ENCODE measurements around the gene USP17L22. TPM values are rescaled to one million over a fixed set of nuclear protein-coding genes. Genes with fewer than 3 reads are reported as not detected.
A peak's percentile ranks its signal among the peaks of the same experiment; 100 is the strongest.
"Not testable (repeated sequence)": the region's sequence is repeated elsewhere in the genome, so short reads cannot be mapped to it uniquely, and the experiment has no call there.

Gene USP17L22, protein sequence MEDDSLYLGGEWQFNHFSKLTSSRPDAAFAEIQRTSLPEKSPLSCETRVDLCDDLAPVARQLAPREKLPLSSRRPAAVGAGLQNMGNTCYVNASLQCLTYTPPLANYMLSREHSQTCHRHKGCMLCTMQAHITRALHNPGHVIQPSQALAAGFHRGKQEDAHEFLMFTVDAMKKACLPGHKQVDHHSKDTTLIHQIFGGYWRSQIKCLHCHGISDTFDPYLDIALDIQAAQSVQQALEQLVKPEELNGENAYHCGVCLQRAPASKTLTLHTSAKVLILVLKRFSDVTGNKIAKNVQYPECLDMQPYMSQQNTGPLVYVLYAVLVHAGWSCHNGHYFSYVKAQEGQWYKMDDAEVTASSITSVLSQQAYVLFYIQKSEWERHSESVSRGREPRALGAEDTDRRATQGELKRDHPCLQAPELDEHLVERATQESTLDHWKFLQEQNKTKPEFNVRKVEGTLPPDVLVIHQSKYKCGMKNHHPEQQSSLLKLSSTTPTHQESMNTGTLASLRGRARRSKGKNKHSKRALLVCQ
- not detected in 3 replicates for total RNA-seq
- long read RNA-seq = 0 reads

DNA sequence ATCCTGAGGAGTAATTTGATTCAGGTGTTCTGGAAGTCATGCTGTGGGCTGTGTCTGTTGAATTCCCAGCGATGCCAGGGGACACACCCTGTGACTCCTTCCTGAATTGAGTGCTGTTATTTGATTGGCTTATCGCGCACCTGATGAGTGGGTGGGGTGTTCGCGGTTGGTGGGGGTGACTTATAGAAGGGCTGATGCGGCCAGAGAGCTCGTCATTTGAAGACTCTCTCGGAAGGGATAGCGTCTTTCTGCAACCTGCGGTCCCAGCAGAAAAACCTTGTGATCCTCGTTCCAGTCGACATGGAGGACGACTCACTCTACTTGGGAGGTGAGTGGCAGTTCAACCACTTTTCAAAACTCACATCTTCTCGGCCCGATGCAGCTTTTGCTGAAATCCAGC is at the start of gene USP17L22:
Gene USP17L22 (plus strand): TSS at position 301 of the 400 bp plus-strand sequence. CDS start 0 bp downstream, at position 301.
- not testable (repeated sequence) for H3K27ac Mint-ChIP-seq (ENCODE audit: unreplicated experiment); H3K4me3 Mint-ChIP-seq (ENCODE audit: unreplicated experiment); H3K27me3 Mint-ChIP-seq (ENCODE audit: low read depth); H3K9me3 Mint-ChIP-seq (ENCODE audit: low read depth); H3K36me3 Mint-ChIP-seq (ENCODE audit: low read depth); DNase-seq (ENCODE audit: low spot score); H3K4me1 Mint-ChIP-seq (ENCODE audit: low read depth)

DNA sequence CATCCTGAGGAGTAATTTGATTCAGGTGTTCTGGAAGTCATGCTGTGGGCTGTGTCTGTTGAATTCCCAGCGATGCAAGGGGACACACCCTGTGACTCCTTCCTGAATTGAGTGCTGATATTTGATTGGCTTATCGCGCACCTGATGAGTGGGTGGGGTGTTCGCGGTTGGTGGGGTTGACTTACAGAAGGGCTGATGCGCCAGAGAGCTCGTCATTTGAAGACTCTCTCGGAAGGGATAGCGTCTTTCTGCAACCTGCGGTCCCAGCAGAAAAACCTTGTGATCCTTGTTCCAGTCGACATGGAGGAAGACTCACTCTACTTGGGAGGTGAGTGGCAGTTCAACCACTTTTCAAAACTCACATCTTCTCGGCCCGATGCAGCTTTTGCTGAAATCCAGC is 47.6 kb upstream of the USP17L22 start, which contains the start of gene USP17L12:
Gene USP17L12 (plus strand): TSS at position 301 of the 400 bp plus-strand sequence. CDS start 0 bp downstream, at position 301.
- H3K27ac Mint-ChIP-seq (ENCODE audit: unreplicated experiment); H3K27me3 Mint-ChIP-seq (ENCODE audit: low read depth); H3K9me3 Mint-ChIP-seq (ENCODE audit: low read depth); H3K4me1 Mint-ChIP-seq (ENCODE audit: low read depth); H3K36me3 Mint-ChIP-seq (ENCODE audit: low read depth); H3K4me3 Mint-ChIP-seq (ENCODE audit: unreplicated experiment); DNase-seq (ENCODE audit: low spot score): not testable (repeated sequence)

DNA sequence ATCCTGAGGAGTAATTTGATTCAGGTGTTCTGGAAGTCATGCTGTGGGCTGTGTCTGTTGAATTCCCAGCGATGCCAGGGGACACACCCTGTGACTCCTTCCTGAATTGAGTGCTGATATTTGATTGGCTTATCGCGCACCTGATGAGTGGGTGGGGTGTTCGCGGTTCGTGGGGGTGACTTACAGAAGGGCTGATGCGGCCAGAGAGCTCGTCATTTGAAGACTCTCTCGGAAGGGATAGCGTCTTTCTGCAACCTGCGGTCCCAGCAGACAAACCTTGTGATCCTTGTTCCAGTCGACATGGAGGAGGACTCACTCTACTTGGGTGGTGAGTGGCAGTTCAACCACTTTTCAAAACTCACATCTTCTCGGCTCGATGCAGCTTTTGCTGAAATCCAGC is 42.8 kb upstream of the USP17L22 start, which contains the start of gene USP17L13:
Gene USP17L13 (plus strand): TSS at position 301 of the 400 bp plus-strand sequence. CDS start 0 bp downstream, at position 301.
- not testable (repeated sequence) for H3K36me3 Mint-ChIP-seq (ENCODE audit: low read depth); H3K4me1 Mint-ChIP-seq (ENCODE audit: low read depth); H3K27ac Mint-ChIP-seq (ENCODE audit: unreplicated experiment); H3K4me3 Mint-ChIP-seq (ENCODE audit: unreplicated experiment); H3K9me3 Mint-ChIP-seq (ENCODE audit: low read depth); H3K27me3 Mint-ChIP-seq (ENCODE audit: low read depth); DNase-seq (ENCODE audit: low spot score)

DNA sequence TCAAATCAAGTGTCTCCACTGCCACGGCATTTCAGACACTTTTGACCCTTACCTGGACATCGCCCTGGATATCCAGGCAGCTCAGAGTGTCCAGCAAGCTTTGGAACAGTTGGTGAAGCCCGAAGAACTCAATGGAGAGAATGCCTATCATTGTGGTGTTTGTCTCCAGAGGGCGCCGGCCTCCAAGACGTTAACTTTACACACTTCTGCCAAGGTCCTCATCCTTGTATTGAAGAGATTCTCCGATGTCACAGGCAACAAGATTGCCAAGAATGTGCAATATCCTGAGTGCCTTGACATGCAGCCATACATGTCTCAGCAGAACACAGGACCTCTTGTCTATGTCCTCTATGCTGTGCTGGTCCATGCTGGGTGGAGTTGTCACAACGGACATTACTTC is 37.2 kb upstream of the USP17L22 start:
- not testable (repeated sequence) for H3K4me3 Mint-ChIP-seq (ENCODE audit: unreplicated experiment); H3K27ac Mint-ChIP-seq (ENCODE audit: unreplicated experiment); H3K4me1 Mint-ChIP-seq (ENCODE audit: low read depth); H3K36me3 Mint-ChIP-seq (ENCODE audit: low read depth); H3K27me3 Mint-ChIP-seq (ENCODE audit: low read depth); H3K9me3 Mint-ChIP-seq (ENCODE audit: low read depth)
- DNase-seq (ENCODE audit: low spot score) = peak; percentile 69

DNA sequence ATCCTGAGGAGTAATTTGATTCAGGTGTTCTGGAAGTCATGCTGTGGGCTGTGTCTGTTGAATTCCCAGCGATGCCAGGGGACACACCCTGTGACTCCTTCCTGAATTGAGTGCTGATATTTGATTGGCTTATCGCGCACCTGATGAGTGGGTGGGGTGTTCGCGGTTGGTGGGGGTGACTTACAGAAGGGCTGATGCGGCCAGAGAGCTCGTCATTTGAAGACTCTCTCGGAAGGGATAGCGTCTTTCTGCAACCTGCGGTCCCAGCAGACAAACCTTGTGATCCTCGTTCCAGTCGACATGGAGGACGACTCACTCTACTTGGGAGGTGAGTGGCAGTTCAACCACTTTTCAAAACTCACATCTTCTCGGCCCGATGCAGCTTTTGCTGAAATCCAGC is 33.3 kb upstream of the USP17L22 start, which contains the start of gene USP17L15:
Gene USP17L15 (plus strand): TSS at position 301 of the 400 bp plus-strand sequence. CDS start 0 bp downstream, at position 301.
- H3K36me3 Mint-ChIP-seq (ENCODE audit: low read depth); H3K4me1 Mint-ChIP-seq (ENCODE audit: low read depth); H3K4me3 Mint-ChIP-seq (ENCODE audit: unreplicated experiment); H3K9me3 Mint-ChIP-seq (ENCODE audit: low read depth); H3K27ac Mint-ChIP-seq (ENCODE audit: unreplicated experiment); DNase-seq (ENCODE audit: low spot score); H3K27me3 Mint-ChIP-seq (ENCODE audit: low read depth): not testable (repeated sequence)

DNA sequence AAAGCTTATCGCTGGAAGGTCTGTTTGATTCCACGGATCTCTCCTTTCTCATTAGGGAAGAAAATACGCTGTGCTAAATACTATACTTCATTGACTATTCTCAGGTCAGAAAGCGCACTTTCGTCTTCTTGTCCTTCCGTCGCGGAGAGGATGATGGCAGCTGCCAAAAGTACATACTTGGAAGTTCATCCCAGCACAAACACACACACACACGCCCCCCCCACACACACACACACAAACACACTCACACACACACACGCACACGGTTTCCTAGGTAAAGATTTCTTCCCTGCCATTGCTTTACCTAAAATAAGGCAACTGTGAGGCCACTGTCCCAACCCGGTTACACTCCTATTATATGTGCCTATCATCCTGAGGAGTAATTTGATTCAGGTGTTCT is 29.0 kb upstream of the USP17L22 start:
- not testable (repeated sequence) for H3K27ac Mint-ChIP-seq (ENCODE audit: unreplicated experiment); H3K27me3 Mint-ChIP-seq (ENCODE audit: low read depth); H3K9me3 Mint-ChIP-seq (ENCODE audit: low read depth); H3K4me1 Mint-ChIP-seq (ENCODE audit: low read depth); H3K4me3 Mint-ChIP-seq (ENCODE audit: unreplicated experiment); H3K36me3 Mint-ChIP-seq (ENCODE audit: low read depth)
- peak; percentile 36 for DNase-seq (ENCODE audit: low spot score)

DNA sequence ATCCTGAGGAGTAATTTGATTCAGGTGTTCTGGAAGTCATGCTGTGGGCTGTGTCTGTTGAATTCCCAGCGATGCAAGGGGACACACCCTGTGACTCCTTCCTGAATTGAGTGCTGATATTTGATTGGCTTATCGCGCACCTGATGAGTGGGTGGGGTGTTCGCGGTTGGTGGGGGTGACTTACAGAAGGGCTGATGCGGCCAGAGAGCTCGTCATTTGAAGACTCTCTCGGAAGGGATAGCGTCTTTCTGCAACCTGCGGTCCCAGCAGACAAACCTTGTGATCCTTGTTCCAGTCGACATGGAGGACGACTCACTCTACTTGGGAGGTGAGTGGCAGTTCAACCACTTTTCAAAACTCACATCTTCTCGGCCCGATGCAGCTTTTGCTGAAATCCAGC is 23.8 kb upstream of the USP17L22 start, which contains the start of gene USP17L17:
Gene USP17L17 (plus strand): TSS at position 301 of the 400 bp plus-strand sequence. CDS start 0 bp downstream, at position 301.
- H3K27me3 Mint-ChIP-seq (ENCODE audit: low read depth); H3K27ac Mint-ChIP-seq (ENCODE audit: unreplicated experiment): not testable (repeated sequence)

DNA sequence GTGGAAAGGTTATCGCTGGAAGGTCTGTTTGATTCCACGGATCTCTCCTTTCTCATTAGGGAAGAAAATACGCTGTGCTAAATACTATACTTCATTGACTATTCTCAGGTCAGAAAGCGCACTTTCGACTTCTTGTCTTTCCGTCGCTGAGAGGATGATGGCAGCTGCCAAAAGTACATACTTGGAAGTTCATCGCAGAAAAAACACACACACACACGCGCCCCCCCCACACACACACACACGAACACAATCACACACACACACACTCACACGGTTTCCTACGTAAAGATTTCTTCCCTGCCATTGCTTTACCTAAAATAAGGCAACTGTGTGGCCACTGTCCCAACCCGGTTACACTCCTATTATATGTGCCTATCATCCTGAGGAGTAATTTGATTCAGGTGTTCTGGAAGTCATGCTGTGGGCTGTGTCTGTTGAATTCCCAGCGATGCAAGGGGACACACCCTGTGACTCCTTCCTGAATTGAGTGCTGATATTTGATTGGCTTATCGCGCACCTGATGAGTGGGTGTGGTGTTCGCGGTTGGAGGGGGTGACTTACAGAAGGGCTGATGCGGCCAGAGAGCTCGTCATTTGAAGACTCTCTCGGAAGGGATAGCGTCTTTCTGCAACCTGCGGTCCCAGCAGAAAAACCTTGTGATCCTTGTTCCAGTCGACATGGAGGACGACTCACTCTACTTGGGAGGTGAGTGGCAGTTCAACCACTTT is 19.3 kb upstream of the USP17L22 start, which contains the start of gene USP17L18:
Gene USP17L18 (plus strand): TSS at position 678 of the 728 bp plus-strand sequence. CDS start 0 bp downstream, at position 678.
- not testable (repeated sequence) for H3K27ac Mint-ChIP-seq (ENCODE audit: unreplicated experiment); H3K27me3 Mint-ChIP-seq (ENCODE audit: low read depth); H3K36me3 Mint-ChIP-seq (ENCODE audit: low read depth); H3K4me1 Mint-ChIP-seq (ENCODE audit: low read depth); H3K9me3 Mint-ChIP-seq (ENCODE audit: low read depth); H3K4me3 Mint-ChIP-seq (ENCODE audit: unreplicated experiment)
- peak; percentile 71 for DNase-seq (ENCODE audit: low spot score)

More for the DNA sequence above, 23.8 kb upstream of the USP17L22 start, which contains the start of gene USP17L17:
- H3K36me3 Mint-ChIP-seq (ENCODE audit: low read depth); H3K9me3 Mint-ChIP-seq (ENCODE audit: low read depth); DNase-seq (ENCODE audit: low spot score); H3K4me3 Mint-ChIP-seq (ENCODE audit: unreplicated experiment); H3K4me1 Mint-ChIP-seq (ENCODE audit: low read depth): not testable (repeated sequence)

DNA sequence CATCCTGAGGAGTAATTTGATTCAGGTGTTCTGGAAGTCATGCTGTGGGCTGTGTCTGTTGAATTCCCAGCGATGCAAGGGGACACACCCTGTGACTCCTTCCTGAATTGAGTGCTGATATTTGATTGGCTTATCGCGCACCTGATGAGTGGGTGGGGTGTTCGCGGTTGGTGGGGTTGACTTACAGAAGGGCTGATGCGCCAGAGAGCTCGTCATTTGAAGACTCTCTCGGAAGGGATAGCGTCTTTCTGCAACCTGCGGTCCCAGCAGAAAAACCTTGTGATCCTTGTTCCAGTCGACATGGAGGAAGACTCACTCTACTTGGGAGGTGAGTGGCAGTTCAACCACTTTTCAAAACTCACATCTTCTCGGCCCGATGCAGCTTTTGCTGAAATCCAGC is 14.3 kb upstream of the USP17L22 start, which contains the start of gene USP17L19:
Gene USP17L19 (plus strand): TSS at position 301 of the 400 bp plus-strand sequence. CDS start 0 bp downstream, at position 301.
- H3K4me3 Mint-ChIP-seq (ENCODE audit: unreplicated experiment); H3K4me1 Mint-ChIP-seq (ENCODE audit: low read depth); DNase-seq (ENCODE audit: low spot score); H3K27me3 Mint-ChIP-seq (ENCODE audit: low read depth); H3K36me3 Mint-ChIP-seq (ENCODE audit: low read depth); H3K9me3 Mint-ChIP-seq (ENCODE audit: low read depth); H3K27ac Mint-ChIP-seq (ENCODE audit: unreplicated experiment): not testable (repeated sequence)

DNA sequence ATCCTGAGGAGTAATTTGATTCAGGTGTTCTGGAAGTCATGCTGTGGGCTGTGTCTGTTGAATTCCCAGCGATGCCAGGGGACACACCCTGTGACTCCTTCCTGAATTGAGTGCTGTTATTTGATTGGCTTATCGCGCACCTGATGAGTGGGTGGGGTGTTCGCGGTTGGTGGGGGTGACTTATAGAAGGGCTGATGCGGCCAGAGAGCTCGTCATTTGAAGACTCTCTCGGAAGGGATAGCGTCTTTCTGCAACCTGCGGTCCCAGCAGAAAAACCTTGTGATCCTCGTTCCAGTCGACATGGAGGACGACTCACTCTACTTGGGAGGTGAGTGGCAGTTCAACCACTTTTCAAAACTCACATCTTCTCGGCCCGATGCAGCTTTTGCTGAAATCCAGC is 9.6 kb upstream of the USP17L22 start, which contains the start of gene USP17L20:
Gene USP17L20 (plus strand): TSS at position 301 of the 400 bp plus-strand sequence. CDS start 0 bp downstream, at position 301.
- not testable (repeated sequence) for DNase-seq (ENCODE audit: low spot score); H3K4me1 Mint-ChIP-seq (ENCODE audit: low read depth); H3K4me3 Mint-ChIP-seq (ENCODE audit: unreplicated experiment); H3K36me3 Mint-ChIP-seq (ENCODE audit: low read depth); H3K27me3 Mint-ChIP-seq (ENCODE audit: low read depth); H3K27ac Mint-ChIP-seq (ENCODE audit: unreplicated experiment); H3K9me3 Mint-ChIP-seq (ENCODE audit: low read depth)

DNA sequence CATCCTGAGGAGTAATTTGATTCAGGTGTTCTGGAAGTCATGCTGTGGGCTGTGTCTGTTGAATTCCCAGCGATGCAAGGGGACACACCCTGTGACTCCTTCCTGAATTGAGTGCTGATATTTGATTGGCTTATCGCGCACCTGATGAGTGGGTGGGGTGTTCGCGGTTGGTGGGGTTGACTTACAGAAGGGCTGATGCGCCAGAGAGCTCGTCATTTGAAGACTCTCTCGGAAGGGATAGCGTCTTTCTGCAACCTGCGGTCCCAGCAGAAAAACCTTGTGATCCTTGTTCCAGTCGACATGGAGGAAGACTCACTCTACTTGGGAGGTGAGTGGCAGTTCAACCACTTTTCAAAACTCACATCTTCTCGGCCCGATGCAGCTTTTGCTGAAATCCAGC is 4.8 kb upstream of the USP17L22 start, which contains the start of gene USP17L21:
Gene USP17L21 (plus strand): TSS at position 301 of the 400 bp plus-strand sequence. CDS start 0 bp downstream, at position 301.
- not testable (repeated sequence) for H3K36me3 Mint-ChIP-seq (ENCODE audit: low read depth); H3K4me3 Mint-ChIP-seq (ENCODE audit: unreplicated experiment); DNase-seq (ENCODE audit: low spot score); H3K9me3 Mint-ChIP-seq (ENCODE audit: low read depth); H3K27me3 Mint-ChIP-seq (ENCODE audit: low read depth); H3K27ac Mint-ChIP-seq (ENCODE audit: unreplicated experiment); H3K4me1 Mint-ChIP-seq (ENCODE audit: low read depth)

DNA sequence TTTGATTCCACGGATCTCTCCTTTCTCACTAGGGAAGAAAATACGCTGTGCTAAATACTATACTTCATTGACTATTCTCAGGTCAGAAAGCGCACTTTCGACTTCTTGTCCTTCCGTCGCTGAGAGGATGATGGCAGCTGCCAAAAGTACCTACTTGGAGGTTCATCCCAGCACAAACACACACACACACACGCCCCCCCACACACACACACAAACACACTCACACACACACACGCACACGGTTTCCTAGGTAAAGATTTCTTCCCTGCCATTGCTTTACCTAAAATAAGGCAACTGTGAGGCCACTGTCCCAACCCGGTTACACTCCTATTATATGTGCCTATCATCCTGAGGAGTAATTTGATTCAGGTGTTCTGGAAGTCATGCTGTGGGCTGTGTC is 4.3 kb downstream of the USP17L22 start:
- not testable (repeated sequence) for H3K9me3 Mint-ChIP-seq (ENCODE audit: low read depth); H3K27ac Mint-ChIP-seq (ENCODE audit: unreplicated experiment); H3K36me3 Mint-ChIP-seq (ENCODE audit: low read depth); H3K4me3 Mint-ChIP-seq (ENCODE audit: unreplicated experiment); H3K27me3 Mint-ChIP-seq (ENCODE audit: low read depth); H3K4me1 Mint-ChIP-seq (ENCODE audit: low read depth)
- peak; percentile 99 for DNase-seq (ENCODE audit: low spot score)

All from chondrocyte (in vitro differentiated cells).